GM19025 (cell line): ENCODE data around the gene NUDT4B.
"Not testable (repeated sequence)": the region's sequence is repeated elsewhere in the genome, so short reads cannot be mapped to it uniquely, and the experiment has no call there.

Source experiments
- ATAC-seq: cut with Tn5 transposase; IDR thresholded peaks from one replicate; pipeline ENCODE4 v1.9.1; 2021; ENCODE audit warnings: mild to moderate bottlenecking, low read depth, moderate library complexity; ENCODE audit not compliant: unreplicated experiment

NUDT4B gene

GRCh38 chr1:148748563-148749334 is at the start of gene NUDT4B:
TSS of gene NUDT4B (plus strand) at chr1:148748774. CDS start at chr1:148748953, 179 bp downstream.
- ATAC-seq, result not testable (repeated sequence)

- ATAC-seq, result not testable (repeated sequence)
These were observed 49.2 kb upstream of the NUDT4B start for GRCh38 chr1:148699357-148699756.

- not testable (repeated sequence) for ATAC-seq
These were observed 46.3 kb upstream of the NUDT4B start for GRCh38 chr1:148702242-148702641.

GRCh38 chr1:148703973-148704591 is 44.5 kb upstream of the NUDT4B start:
- not testable (repeated sequence) for ATAC-seq

DNA sequence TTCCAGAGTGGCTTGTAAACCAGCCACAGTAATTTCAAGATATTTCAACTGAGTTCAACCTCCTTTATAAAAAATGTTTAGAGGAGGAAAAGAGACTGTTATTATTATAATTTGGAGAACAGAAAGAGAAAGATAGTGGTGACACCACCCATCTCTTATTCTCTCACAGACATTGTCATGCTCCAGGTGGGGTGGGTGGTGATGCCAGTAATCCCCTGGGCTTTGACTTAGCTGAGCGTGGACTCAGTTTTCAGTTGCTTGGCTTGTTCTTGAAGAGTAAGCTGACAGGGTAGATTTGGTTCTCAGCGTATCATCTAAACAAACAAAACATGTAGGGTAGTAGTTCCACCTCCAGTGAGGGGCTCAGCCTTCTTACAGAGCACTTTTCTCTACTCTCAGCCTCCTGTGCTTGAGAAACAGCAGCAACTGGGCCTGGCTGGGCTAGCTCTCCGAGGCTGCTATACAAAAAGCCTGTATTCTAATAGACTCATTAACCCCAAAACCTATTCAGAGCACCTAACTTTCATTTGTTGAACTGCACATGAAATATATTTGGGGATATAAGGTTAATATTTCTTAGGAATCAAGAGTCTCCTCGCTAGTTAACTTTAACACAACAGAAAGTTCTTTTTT is 43.1 kb upstream of the NUDT4B start:
- not testable (repeated sequence) for ATAC-seq

DNA sequence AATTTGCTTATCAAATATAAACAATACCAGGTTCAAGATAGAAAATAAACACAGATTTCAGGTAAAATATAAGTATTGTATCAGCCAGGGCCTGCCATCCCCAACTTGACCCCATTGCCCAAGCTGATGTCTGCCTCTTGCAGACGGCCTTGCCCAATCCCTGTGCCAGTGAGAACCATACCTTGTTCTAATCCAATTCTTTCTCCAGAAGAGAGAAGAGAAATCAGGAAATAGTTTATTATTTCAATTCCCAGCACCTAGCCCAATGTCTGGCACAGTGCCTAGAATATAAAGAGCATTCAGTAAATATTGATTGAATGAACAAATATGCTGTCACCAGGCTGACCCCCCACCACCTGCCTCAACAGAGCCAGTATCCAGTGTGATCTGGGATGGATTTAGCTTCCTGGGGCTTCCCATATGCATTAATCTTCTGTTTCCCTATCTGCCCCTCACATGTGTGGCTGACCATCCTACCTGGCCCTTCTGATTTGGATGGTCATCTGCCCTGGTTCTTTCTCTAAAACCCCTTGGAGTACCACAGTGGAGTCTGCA is 39.7 kb upstream of the NUDT4B start:
- not testable (repeated sequence) for ATAC-seq

DNA sequence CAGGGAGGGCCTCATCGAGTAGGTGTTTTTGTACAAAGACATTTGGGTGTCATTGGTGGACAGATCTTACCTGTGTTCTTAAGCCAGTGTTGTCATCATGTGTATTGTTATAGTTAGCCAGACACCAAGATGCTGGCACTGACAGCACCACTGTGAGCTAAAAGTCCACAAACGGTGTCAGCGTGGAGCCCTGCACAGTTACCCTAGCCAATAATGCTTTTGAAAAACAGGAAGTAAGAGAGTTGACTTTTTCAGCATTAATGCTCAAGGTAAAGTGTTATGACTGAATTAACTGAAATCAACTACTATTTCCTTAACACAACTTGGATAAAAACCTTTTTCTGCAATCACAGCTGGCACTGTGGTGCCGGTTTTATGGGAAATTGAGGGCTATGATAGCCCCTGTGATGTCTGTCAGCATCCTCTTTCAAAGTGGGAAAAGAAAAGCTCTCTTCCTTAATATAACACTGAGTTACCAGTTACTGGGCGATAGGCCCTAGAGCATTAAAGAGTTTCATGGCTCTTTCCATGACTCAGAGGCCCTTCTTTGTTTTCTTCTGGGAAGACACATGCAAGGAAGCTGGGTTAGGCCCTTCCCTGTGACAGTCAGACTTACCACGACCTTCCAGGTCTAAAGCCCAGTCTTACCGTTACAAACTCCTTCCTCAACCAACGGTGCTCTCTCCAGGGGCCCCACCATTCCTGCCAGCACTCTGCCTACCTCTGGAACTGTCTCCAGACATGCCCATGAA is 37.6 kb upstream of the NUDT4B start:
- ATAC-seq, result not testable (repeated sequence)

DNA sequence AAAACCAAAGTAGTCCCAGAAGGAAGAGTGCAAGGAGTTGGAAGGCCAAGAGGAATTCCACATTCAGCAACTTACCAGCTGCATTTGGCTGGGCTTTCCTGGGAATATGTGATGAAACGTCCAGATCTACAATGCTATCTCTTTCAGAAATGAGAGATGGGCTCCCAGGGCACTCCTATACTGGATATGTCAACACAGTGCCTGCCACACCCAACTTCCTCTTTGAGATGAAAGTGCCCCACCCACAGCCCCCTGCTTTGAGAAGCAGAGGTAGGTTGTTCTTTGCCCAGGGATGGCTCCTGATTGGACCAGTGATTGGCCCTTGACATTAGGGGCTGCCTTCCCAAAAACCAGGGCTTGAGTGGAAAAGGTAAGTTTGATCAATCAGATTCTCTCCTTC is 36.2 kb upstream of the NUDT4B start:
- not testable (repeated sequence) for ATAC-seq

GRCh38 chr1:148715518-148715917 is 33.1 kb upstream of the NUDT4B start:
- ATAC-seq, result not testable (repeated sequence)

DNA sequence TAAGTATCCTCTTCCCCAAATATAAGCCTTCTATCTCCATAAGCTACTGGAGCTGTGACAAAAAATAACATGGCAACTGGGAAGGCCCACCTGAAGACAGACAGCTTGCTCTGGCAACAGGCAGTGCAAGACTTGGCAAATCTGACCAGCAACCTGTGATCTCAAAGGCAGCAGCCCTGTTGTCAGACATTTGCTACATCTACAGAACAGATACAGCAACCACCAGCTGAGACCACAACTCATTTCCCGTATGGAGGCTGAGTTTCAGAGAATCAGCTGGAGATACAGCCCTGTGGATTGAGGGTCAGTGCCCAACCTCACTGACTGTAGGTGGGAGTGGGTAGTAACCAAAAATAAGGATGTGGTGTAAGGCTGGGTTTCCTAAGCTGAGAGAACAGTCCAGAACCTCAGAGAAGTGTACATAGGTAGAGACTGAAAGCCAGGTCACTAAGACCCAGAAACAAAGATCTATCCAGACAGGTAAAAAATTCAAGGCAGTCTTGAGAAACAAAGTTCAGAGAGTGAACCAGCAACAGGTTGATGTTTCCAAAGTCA is 31.5 kb upstream of the NUDT4B start:
- not testable (repeated sequence) for ATAC-seq

GRCh38 chr1:148720918-148721317 is 27.7 kb upstream of the NUDT4B start:
- not testable (repeated sequence) for ATAC-seq

DNA sequence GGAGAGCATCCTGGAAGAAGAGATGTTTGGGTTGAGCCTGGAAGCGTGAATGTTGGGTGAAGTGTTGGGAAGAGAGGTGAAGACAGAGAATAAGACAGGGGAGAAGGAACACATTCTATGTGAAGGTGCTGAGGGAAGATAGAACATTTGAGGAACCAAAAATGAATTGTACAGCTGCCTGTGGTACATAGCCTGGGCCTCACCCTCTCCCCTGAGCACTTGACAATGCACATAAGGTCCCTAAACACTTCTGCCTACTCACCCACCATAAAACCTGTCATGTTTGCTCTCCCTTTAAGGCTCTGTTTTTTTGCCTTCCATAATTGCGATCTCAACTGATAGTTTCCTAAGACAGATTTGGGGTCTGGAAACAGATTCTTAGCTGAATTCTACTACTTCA is 25.8 kb upstream of the NUDT4B start:
- not testable (repeated sequence) for ATAC-seq

- not testable (repeated sequence) for ATAC-seq
These were observed 25.1 kb upstream of the NUDT4B start for GRCh38 chr1:148723515-148723914.

DNA sequence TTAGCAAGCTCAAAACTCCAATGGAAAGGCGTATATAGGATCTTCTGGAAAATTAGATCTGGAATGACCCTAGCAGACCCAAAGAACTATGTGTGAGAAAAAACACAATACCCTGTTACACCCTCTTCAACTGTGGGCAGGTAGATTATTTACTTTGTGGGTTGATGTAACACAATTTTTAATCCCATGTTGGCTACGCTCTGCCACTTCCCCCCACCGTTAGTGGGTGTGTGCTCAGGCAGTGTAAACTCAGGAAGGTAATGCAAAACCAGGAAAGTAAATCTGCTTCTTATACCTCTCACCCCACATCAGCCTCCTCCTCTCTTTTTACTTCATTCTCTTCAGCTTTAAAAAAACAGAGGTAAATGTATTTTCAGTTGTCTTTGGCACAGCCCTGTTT is 23.7 kb upstream of the NUDT4B start:
- ATAC-seq, result not testable (repeated sequence)

DNA sequence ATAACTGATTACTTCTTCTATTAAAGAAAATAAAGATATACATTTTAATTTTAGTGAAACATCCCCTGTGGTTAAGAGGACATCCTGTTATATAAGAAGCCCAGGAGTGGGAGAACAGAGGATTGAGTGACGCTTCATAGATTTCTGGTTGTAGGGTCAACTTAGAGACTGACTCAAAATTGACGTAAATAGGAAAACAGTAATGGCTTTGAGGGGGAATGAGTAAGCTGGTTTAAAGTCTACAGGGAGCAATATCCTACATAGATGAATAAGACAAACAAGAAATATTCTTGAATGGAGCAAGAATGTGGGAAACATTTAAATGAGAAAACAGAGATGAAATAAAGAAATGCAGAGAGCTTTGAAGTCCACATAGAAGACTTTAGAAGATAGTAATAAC is 20.7 kb upstream of the NUDT4B start:
- not testable (repeated sequence) for ATAC-seq

GRCh38 chr1:148729128-148729527 is 19.4 kb upstream of the NUDT4B start:
- ATAC-seq, result peak; percentile 65

DNA sequence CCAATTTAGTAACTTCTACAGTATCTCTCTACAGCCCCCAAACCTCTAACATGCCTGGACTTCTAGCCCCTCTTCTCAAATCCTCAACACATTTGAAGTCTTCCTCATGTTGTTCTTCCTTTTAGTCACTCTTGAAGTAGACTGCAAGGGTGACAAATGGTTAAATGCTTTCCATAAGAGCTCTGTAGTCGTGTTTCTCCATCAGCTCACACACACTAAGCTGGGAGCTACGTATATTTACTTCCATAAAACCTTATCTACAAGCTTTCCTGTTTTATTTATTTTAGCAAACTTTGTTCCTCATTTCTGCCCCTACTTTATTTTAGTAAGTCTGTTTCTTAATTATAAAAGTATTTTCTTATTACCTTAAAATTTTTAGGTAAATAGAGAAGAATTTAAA is 19.0 kb upstream of the NUDT4B start:
- ATAC-seq, result not testable (repeated sequence)

DNA sequence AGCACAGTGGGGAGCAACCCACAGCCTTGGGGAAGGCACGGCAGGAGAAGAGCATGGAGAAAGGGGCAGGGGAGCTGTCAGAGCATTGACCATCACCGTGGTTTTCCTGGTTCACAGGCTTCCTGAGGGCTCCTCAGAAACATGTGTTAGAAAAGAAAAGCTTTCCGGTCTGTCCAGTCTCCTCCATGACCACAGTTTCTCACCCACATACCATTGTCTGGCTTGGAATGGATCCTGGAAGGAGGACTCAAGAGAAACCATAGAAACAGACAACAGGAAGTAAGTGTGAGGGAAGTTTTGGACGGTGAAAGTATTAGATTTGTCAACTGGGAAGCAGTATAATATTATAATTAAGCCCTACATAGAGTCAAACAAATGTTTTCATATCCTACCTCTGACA is 16.3 kb upstream of the NUDT4B start:
- not testable (repeated sequence) for ATAC-seq

DNA sequence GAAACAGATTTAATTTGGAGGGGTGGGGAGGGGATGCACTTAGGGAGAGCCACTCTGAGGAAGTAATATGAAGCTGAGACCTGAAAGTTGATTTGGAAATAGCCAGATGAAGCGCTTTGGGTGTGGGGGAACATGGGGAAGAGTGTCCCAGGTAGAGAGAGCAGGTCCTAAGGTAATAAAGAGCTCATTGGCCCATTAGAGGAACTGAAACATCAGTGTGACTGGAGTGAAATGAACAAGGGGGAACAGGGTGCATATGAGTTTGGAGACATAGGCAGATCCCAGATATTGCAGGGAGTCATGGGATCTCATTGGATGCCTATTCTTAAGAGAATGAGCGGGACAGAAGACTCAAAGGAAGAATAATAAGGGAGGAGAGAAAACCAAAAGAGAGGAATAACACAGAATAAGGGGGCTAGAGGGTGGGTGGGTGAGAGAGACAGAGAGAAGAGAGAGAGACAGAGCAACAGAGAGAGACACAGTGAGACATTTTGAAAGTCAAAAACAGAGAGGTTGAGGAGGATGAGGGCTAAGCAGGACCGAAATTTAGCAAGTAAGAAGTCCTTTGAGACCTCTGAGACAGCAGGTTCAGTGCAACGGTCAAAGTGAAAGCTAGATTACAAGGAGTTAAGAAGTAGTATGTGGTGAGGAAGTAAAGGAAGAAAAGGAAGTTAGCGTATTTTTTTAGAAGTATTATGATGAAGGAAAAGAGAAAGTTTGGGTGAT is 14.8 kb upstream of the NUDT4B start:
- ATAC-seq, result peak; percentile 61
